ENCODE results near the gene SRGAP2C.
"Not testable (repeated sequence)": the region's sequence is repeated elsewhere in the genome, so short reads cannot be mapped to it uniquely, and the experiment has no call there.

The SRGAP2C gene

DNA sequence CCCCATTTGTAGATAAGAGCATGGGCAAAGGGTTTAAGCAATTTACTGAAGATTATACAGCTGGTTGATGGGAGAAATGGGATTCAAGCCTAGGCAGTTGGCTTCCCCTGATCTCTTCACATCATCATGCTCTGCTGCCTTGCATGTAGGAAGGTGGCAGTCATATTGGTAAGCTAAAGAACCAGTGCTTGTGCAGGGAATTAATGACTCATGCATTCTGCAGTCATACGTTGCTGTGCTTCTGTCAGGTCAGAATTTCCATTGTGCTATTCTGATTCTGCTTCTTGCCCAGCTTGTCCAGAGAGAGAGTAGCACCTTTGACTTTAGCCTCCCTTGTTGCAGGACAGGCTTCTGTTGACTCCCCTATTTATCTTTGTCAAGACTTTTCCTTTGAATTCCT, 153.2 kb downstream of the SRGAP2C start:
- DNase-seq (ENCODE audit: low read depth) = not testable (repeated sequence)

- DNase-seq (ENCODE audit: low read depth) = not testable (repeated sequence)
Observed at GRCh38 chr1:121339611-121340010, 154.8 kb downstream of the SRGAP2C start.

DNA sequence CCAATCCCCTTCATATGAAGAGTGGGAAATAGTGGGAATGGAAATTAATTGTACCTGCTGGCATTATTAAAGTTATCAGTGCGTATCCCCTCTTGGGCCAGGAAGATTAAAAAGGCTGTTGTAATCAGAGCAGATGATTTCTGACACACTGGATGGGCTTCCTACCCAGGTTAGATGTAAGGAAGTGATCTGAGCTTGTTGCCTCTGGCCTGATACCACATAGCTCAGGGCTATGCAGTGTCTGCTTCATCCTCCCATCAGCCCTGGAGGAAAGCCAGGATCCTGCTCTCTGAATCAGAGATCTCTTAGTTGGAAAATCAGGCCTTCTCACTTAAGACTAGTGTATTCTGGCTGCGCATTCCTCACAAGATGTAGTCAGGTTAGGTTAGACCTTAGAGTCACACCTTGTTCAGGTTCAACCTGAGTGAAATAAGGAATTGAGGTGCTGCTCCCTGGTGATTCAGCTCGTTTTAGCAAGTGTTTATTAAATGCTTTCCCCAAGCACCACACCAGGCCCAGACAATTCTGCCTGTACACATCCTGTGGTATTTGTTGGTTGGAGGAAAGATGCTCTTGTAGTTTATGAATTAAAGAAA, 158.6 kb downstream of the SRGAP2C start:
- DNase-seq (ENCODE audit: low read depth) = not testable (repeated sequence)

DNA sequence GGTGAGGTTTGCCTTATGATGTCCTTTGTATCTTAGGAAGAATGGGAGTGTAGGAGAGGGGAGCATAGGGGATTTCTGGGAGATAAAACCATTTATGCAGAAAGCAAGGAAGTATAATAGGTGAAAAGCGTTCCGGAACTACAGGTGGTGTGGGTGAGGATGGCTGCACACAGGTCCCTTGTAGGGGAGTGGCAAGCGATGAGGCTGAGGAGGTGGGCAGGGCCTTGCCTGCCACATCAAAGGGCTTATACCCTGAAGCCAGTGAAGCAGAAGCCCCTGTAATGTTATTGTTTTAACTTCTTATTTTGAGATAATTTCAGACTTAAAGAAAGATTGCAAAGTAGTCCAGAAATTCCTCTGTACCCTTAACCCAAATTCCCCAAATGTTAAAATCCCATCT, 159.6 kb downstream of the SRGAP2C start:
- not testable (repeated sequence) for DNase-seq (ENCODE audit: low read depth)

- DNase-seq (ENCODE audit: low read depth) = not testable (repeated sequence)
Observed at GRCh38 chr1:121346654-121347053, 161.9 kb downstream of the SRGAP2C start.

DNA sequence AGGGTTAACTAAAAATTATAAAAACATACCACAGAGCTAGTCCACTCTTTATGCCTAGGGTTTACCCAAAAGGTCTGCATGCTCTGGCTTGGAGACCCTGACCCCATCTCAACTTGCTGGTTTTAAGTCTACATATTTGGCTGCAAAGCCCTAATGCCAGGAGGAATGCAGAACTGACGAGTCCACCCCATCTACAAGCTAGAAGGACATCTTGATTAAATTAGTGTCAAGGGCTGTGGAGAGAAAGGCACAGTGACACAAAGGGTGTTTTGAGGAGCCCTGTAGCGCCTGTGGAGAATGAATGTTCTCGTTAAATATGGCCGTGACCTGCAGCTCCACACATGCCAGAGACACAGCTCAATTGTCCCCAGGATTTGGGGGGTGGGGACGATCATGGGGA, 162.7 kb downstream of the SRGAP2C start:
- DNase-seq (ENCODE audit: low read depth) = not testable (repeated sequence)

GRCh38 chr1:121348115-121348514, 163.3 kb downstream of the SRGAP2C start:
- not testable (repeated sequence) for DNase-seq (ENCODE audit: low read depth)

GRCh38 chr1:121349332-121349967, 164.7 kb downstream of the SRGAP2C start:
- not testable (repeated sequence) for DNase-seq (ENCODE audit: low read depth)

GRCh38 chr1:121355711-121356420, 171.1 kb downstream of the SRGAP2C start:
- not testable (repeated sequence) for DNase-seq (ENCODE audit: low read depth)

DNA sequence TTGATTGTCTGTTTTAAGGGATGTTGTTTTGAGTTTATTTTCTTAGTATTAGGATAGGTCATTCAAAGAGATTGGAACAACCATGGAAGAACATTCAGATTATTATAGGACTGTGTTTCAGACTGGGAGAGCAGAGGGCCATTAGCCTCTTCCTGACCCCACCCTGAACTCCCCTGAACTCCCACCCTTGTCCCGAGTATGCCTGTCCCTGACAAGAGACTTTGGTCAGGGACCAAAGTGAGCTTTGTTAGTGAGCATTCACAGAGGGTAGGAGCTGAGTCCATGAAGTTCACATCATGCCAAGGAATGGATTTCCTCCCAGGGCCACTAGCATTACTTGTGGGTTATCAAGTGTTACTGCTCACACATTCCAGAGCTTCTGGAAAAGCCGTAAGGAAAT, 172.0 kb downstream of the SRGAP2C start:
- DNase-seq (ENCODE audit: low read depth) = not testable (repeated sequence)

- not testable (repeated sequence) for DNase-seq (ENCODE audit: low read depth)
Observed at GRCh38 chr1:121360531-121360930, 175.8 kb downstream of the SRGAP2C start.

DNA sequence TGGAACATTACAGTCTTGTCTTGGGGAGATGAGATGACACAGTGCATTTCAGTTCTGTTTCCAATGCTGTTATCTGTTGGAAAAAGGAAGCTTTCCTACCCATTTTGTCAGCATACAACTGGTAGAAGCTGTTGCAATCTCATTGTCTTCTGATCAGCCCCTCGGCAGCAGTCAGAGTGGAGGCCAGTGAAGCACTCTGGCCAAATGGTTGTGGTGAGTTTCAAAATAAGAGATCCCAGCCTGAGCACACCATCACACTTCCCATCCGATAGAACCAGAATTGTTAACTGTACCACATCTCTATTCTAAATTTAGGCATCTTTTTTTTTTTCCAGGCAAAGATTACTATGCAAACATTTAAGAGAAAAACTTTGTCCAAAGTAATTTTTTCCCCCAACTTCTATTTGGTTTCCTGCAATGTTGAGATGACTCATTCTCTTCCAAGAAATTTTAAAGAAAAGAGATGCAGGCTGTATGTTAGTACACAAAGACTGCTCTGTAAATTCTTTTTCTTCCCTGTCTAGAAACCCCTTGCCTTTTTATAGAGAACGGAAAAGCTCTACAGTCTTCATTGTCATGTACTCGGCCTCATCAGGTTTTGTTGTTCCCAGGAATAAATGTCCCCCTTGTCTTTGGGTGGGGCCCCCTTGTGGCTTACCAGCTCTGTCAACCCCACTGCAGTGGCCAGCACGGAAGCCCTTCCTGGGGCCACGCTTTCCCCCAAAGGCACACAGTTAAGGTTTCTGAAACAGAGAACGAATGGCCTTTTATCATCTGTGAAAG, 176.9 kb downstream of the SRGAP2C start:
- not testable (repeated sequence) for DNase-seq (ENCODE audit: low read depth)

GRCh38 chr1:121362234-121362883, 177.6 kb downstream of the SRGAP2C start:
- DNase-seq (ENCODE audit: low read depth) = not testable (repeated sequence)

DNA sequence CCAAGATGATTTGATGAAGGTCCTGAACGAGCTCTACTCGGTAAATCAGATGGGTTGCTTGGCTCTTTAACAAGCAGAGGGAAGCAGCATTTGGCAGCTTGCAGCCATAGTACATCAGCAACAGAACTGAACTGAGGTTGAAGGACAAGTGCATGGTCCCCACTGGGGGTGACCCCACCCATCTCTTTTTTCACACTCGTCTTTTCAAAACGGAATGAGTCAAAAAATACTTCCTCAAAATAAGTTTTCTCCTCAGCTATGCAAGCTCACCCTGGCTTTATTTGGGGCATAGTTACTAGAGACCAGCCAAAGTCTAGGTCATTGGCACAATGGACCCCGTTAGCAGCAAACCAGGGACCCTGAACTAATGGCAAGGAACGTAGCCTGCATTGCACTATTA, 180.5 kb downstream of the SRGAP2C start:
- not testable (repeated sequence) for DNase-seq (ENCODE audit: low read depth)

DNA sequence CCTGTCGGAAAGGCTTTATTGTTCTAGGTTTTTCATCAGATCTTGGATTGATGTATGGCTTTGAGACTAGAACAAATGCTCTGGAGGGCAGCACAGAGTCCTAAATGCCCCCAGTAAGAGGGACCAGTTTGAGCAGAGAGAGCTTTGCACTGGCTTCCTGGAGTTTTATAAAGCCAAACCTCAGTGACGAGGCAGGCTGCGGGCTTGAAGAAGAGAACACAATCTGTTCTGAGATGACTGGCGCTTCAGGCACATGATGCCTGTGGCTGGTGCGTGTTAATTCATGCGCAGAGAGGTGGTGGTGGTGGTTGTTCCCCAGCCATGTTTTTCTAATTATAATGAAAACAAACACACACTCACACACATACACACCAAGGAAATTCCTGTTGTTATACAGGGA, 180.9 kb downstream of the SRGAP2C start:
- peak; percentile 31 for DNase-seq (ENCODE audit: low read depth)

- DNase-seq (ENCODE audit: low read depth) = not testable (repeated sequence)
Observed at GRCh38 chr1:121366171-121366570, 181.4 kb downstream of the SRGAP2C start.

- not testable (repeated sequence) for DNase-seq (ENCODE audit: low read depth)
Observed at GRCh38 chr1:121368910-121369309, 184.1 kb downstream of the SRGAP2C start.

GRCh38 chr1:121369959-121370358, 185.2 kb downstream of the SRGAP2C start:
- not testable (repeated sequence) for DNase-seq (ENCODE audit: low read depth)

DNA sequence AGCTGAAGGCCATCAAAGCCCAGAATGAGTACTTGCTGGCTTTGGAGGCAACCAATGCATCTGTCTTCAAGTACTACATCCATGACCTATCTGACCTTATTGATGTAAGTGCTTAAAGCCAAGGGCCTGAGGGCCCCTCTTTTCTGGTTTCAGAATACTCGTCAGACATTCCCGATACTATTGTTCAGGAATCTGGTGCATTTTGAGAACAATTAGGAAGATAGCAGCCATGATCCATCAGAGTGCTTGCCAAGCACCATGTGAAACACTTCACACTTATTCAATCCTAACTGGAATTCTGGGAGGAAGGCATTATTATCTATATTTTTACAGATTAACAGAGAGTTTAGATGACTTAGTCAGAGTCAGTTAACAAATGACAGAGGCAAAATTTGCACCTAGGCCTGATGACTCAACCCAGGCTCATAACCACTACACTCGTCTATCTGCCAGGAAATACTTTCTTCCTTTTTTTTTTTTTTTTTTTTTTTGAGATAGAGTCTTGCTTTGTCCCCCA, 190.1 kb downstream of the SRGAP2C start:
- DNase-seq (ENCODE audit: low read depth) = not testable (repeated sequence)

DNA sequence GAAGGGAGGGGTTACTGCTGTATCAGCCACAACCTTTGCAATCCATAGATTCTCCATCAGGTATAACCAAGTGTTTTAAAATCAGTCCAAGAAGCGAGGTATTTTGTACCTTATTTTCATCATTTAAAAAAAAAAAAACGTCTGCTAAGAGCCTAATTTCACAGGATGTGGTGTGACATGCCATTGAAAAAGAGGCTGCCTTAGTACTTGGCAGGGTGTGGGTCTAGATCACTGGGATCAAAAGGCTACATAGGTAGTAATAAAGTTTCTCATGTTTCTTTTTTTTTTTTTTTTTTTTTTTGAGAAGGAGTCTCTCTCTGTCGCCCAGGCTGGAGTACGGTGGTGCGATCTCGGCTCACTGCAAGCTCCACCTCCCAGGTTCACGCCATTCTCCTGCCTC, 192.2 kb downstream of the SRGAP2C start:
- DNase-seq (ENCODE audit: low read depth) = not testable (repeated sequence)

DNA sequence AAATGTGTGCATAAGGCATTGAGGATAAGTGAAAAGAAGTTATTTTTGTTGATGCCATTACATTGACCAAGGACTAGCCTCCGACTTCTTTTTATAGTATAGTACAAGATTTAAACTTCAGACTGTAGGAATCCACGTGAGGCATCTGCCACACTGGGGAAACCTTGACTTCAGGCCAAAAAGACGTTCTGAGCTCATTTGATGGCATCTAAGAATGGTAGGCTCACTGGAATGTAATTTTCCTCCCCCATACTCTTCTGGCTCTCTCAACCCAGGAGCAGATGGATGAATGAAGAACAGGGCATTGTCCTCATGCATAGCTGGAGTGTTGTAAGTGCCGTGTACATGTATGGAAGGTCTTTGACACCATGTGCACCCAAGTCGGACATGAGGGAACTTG, 194.0 kb downstream of the SRGAP2C start:
- not testable (repeated sequence) for DNase-seq (ENCODE audit: low read depth)
